ENCODE measurements around the gene ITSN2. TPM values are rescaled to one million over a fixed set of nuclear protein-coding genes. Genes with fewer than 3 reads are reported as not detected.

Gene ITSN2
- total RNA-seq, 1 donor from 2014 or later, result 23.8 TPM

GRCh38 chr2:24239553-24239952 is 120.8 kb downstream of the ITSN2 start:
- no peaks in the 10 kb centered on the region for H3K9me3 ChIP-seq (ENCODE audit: insufficient read depth, low read depth, low read length)
- H3K9ac ChIP-seq (ENCODE audit: low read length), result no peak overlapping the region
- H3K27me3 ChIP-seq (ENCODE audit: insufficient read depth, low read length), result no peaks in the 10 kb centered on the region
- no peaks in the 10 kb centered on the region for H3K27me3 Mint-ChIP-seq (ENCODE audit: low read depth, unreplicated experiment)
- DNase-seq (ENCODE audit: low read depth) (no peak), FAIRE-seq (no peak)
- H3K27ac Mint-ChIP-seq (ENCODE audit: unreplicated experiment), result no peak overlapping the region
- no peak for TF ChIP-seq EZH2 (IDR thresholded peaks at IDR 0.05; ENCODE audit: insufficient read depth, low read length)
- TF ChIP-seq, protein P1, sequence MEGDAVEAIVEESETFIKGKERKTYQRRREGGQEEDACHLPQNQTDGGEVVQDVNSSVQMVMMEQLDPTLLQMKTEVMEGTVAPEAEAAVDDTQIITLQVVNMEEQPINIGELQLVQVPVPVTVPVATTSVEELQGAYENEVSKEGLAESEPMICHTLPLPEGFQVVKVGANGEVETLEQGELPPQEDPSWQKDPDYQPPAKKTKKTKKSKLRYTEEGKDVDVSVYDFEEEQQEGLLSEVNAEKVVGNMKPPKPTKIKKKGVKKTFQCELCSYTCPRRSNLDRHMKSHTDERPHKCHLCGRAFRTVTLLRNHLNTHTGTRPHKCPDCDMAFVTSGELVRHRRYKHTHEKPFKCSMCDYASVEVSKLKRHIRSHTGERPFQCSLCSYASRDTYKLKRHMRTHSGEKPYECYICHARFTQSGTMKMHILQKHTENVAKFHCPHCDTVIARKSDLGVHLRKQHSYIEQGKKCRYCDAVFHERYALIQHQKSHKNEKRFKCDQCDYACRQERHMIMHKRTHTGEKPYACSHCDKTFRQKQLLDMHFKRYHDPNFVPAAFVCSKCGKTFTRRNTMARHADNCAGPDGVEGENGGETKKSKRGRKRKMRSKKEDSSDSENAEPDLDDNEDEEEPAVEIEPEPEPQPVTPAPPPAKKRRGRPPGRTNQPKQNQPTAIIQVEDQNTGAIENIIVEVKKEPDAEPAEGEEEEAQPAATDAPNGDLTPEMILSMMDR (IDR thresholded peaks at IDR 0.05; ENCODE audit: insufficient read depth, low read depth, low read length), result no peak
- no peaks in the 10 kb centered on the region for H3K4me1 Mint-ChIP-seq (ENCODE audit: low read depth, unreplicated experiment)
- H3K9me3 Mint-ChIP-seq (ENCODE audit: unreplicated experiment), result no peaks in the 10 kb centered on the region
- H3K27ac ChIP-seq (ENCODE audit: low read depth, low read length), result no peak overlapping the region
- H3K4me3 Mint-ChIP-seq (ENCODE audit: unreplicated experiment), result no peak overlapping the region
- H4K20me1 ChIP-seq (ENCODE audit: insufficient read depth, low read length), result no peaks in the 10 kb centered on the region
- H2AFZ ChIP-seq (ENCODE audit: low read depth, low read length), result no peak overlapping the region
- H3K4me2 ChIP-seq (ENCODE audit: low read length), result no peak overlapping the region
- H3K79me2 ChIP-seq (ENCODE audit: insufficient read depth, low read length), result no peaks in the 10 kb centered on the region
- H3K36me3 ChIP-seq (ENCODE audit: insufficient read depth, low read length), result no peaks in the 10 kb centered on the region
- no peak overlapping the region for H3K4me3 ChIP-seq (ENCODE audit: insufficient read depth, low read depth, low read length)
- H3K36me3 Mint-ChIP-seq (ENCODE audit: low read depth, unreplicated experiment), result peaks cover 1% of the 10 kb centered on the region
- H3K4me1 ChIP-seq (ENCODE audit: insufficient read depth, low read length), result no peaks in the 10 kb centered on the region

GRCh38 chr2:24238158-24238557 is 122.2 kb downstream of the ITSN2 start:
- Histone ChIP-seq H3K4me3 (ENCODE audit: insufficient read depth, low read depth, low read length) (no peak overlapping the region), H3K36me3 (ENCODE audit: insufficient read depth, low read length) (no peaks in the 10 kb centered on the region), H3K27me3 (ENCODE audit: insufficient read depth, low read length) (no peaks in the 10 kb centered on the region), H3K9ac (ENCODE audit: low read length) (no peak overlapping the region), H3K79me2 (ENCODE audit: insufficient read depth, low read length) (no peaks in the 10 kb centered on the region), H3K4me2 (ENCODE audit: low read length) (no peak overlapping the region), H2AFZ (ENCODE audit: low read depth, low read length) (no peak overlapping the region), H3K9me3 (ENCODE audit: insufficient read depth, low read depth, low read length) (no peaks in the 10 kb centered on the region), H3K4me1 (ENCODE audit: insufficient read depth, low read length) (no peaks in the 10 kb centered on the region), H4K20me1 (ENCODE audit: insufficient read depth, low read length) (no peaks in the 10 kb centered on the region), H3K27ac (ENCODE audit: low read depth, low read length) (no peak overlapping the region)
- H3K27me3 Mint-ChIP-seq (ENCODE audit: low read depth, unreplicated experiment), result no peaks in the 10 kb centered on the region
- no peak for DNase-seq (ENCODE audit: low read depth)
- peaks cover 7% of the 10 kb centered on the region for H3K4me1 Mint-ChIP-seq (ENCODE audit: low read depth, unreplicated experiment)
- peaks cover 1% of the 10 kb centered on the region for H3K36me3 Mint-ChIP-seq (ENCODE audit: low read depth, unreplicated experiment)
- H3K27ac Mint-ChIP-seq (ENCODE audit: unreplicated experiment), result no peak overlapping the region
- FAIRE-seq, result no peak
- no peaks in the 10 kb centered on the region for H3K9me3 Mint-ChIP-seq (ENCODE audit: unreplicated experiment)
- no peak for TF ChIP-seq EZH2 (IDR thresholded peaks at IDR 0.05; ENCODE audit: insufficient read depth, low read length)
- TF ChIP-seq, protein P1 (IDR thresholded peaks at IDR 0.05; ENCODE audit: insufficient read depth, low read depth, low read length), result no peak
- H3K4me3 Mint-ChIP-seq (ENCODE audit: unreplicated experiment), result no peak overlapping the region

- FAIRE-seq, result no peak
- no peaks in the 10 kb centered on the region for H4K20me1 ChIP-seq (ENCODE audit: insufficient read depth, low read length)
- no peaks in the 10 kb centered on the region for H3K36me3 ChIP-seq (ENCODE audit: insufficient read depth, low read length)
- no peak overlapping the region for H2AFZ ChIP-seq (ENCODE audit: low read depth, low read length)
- no peaks in the 10 kb centered on the region for H3K4me1 ChIP-seq (ENCODE audit: insufficient read depth, low read length)
- no peak overlapping the region for H3K9ac ChIP-seq (ENCODE audit: low read length)
- H3K27me3 ChIP-seq (ENCODE audit: insufficient read depth, low read length), result no peaks in the 10 kb centered on the region
- TF ChIP-seq, protein P1 (IDR thresholded peaks at IDR 0.05; ENCODE audit: insufficient read depth, low read depth, low read length), result no peak
- TF ChIP-seq EZH2 (IDR thresholded peaks at IDR 0.05; ENCODE audit: insufficient read depth, low read length), result no peak
- H3K4me2 ChIP-seq (ENCODE audit: low read length), result no peak overlapping the region
- no peak overlapping the region for H3K4me3 ChIP-seq (ENCODE audit: insufficient read depth, low read depth, low read length)
- no peaks in the 10 kb centered on the region for H3K9me3 ChIP-seq (ENCODE audit: insufficient read depth, low read depth, low read length)
- H3K36me3 Mint-ChIP-seq (ENCODE audit: low read depth, unreplicated experiment), result peaks cover 1% of the 10 kb centered on the region
- H3K27me3 Mint-ChIP-seq (ENCODE audit: low read depth, unreplicated experiment), result no peaks in the 10 kb centered on the region
- H3K79me2 ChIP-seq (ENCODE audit: insufficient read depth, low read length), result no peaks in the 10 kb centered on the region
- no peak for DNase-seq (ENCODE audit: low read depth)
- no peak overlapping the region for H3K27ac Mint-ChIP-seq (ENCODE audit: unreplicated experiment)
- H3K4me3 Mint-ChIP-seq (ENCODE audit: unreplicated experiment), result no peak overlapping the region
- peaks cover 9% of the 10 kb centered on the region for H3K4me1 Mint-ChIP-seq (ENCODE audit: low read depth, unreplicated experiment)
- no peak overlapping the region for H3K27ac ChIP-seq (ENCODE audit: low read depth, low read length)
- H3K9me3 Mint-ChIP-seq (ENCODE audit: unreplicated experiment), result no peaks in the 10 kb centered on the region
These were observed 123.0 kb downstream of the ITSN2 start for GRCh38 chr2:24237313-24237712.
